Measurements from ENCODE around the gene KDM4C.

The KDM4C gene

GRCh38 chr9:7003861-7004260 is 246.1 kb downstream of the KDM4C start:
- Histone ChIP-seq H3K27ac (ENCODE audit: low read depth, low read length) (no peak overlapping the region), H3F3A (ENCODE audit: insufficient read depth) (no peaks in the 10 kb centered on the region), H3K9me2 (replicated peaks; ENCODE audit: insufficient read depth, low read length) (no peaks in the 10 kb centered on the region), H3K9ac (ENCODE audit: low read length) (no peak overlapping the region), H3K4me2 (ENCODE audit: low read depth, low read length, poor library complexity, severe bottlenecking) (no peak overlapping the region), H3K79me2 (ENCODE audit: insufficient read depth, low read length) (no peaks in the 10 kb centered on the region), H3K36me3 (ENCODE audit: low read length) (peaks cover 7% of the 10 kb centered on the region), H3K27me3 (ENCODE audit: low read length) (no peaks in the 10 kb centered on the region), H3K9me3 (ENCODE audit: insufficient read depth, low read length) (no peaks in the 10 kb centered on the region), H4K20me1 (ENCODE audit: low read depth, low read length) (no peaks in the 10 kb centered on the region), H3K4me3 (ENCODE audit: insufficient read depth, low read length, poor library complexity, severe bottlenecking) (no peak overlapping the region), H2AFZ (ENCODE audit: low read depth, low read length, severe bottlenecking) (no peak overlapping the region)
- TF ChIP-seq CTCF (IDR thresholded peaks at IDR 0.05; ENCODE audit: insufficient read depth, low read length, poor library complexity, severe bottlenecking): no peak
- no peak for TF ChIP-seq EZH2phosphoT487 (conservative IDR thresholded peaks at IDR 0.05; ENCODE audit: low read length)

- no peaks in the 10 kb centered on the region for H3K27me3 ChIP-seq (ENCODE audit: low read length)
- H4K20me1 ChIP-seq (ENCODE audit: low read depth, low read length): no peaks in the 10 kb centered on the region
- TF ChIP-seq EZH2phosphoT487 (conservative IDR thresholded peaks at IDR 0.05; ENCODE audit: low read length) (no peak), CTCF (IDR thresholded peaks at IDR 0.05; ENCODE audit: insufficient read depth, low read length, poor library complexity, severe bottlenecking) (no peak)
- H3K9me3 ChIP-seq (ENCODE audit: insufficient read depth, low read length): no peaks in the 10 kb centered on the region
- peaks cover 11% of the 10 kb centered on the region for H3K36me3 ChIP-seq (ENCODE audit: low read length)
- H2AFZ ChIP-seq (ENCODE audit: low read depth, low read length, severe bottlenecking): no peak overlapping the region
- no peak overlapping the region for H3K9ac ChIP-seq (ENCODE audit: low read length)
- no peaks in the 10 kb centered on the region for H3K79me2 ChIP-seq (ENCODE audit: insufficient read depth, low read length)
- H3F3A ChIP-seq (ENCODE audit: insufficient read depth): no peaks in the 10 kb centered on the region
- H3K4me3 ChIP-seq (ENCODE audit: insufficient read depth, low read length, poor library complexity, severe bottlenecking): no peak overlapping the region
- no peak overlapping the region for H3K27ac ChIP-seq (ENCODE audit: low read depth, low read length)
- no peaks in the 10 kb centered on the region for H3K9me2 ChIP-seq (replicated peaks; ENCODE audit: insufficient read depth, low read length)
- H3K4me2 ChIP-seq (ENCODE audit: low read depth, low read length, poor library complexity, severe bottlenecking): no peak overlapping the region
These were observed 248.6 kb downstream of the KDM4C start for GRCh38 chr9:7006417-7006816.

- H3K9me3 ChIP-seq (ENCODE audit: insufficient read depth, low read length): no peaks in the 10 kb centered on the region
- H3K4me2 ChIP-seq (ENCODE audit: low read depth, low read length, poor library complexity, severe bottlenecking): no peak overlapping the region
- H3K4me3 ChIP-seq (ENCODE audit: insufficient read depth, low read length, poor library complexity, severe bottlenecking): no peak overlapping the region
- H3K9ac ChIP-seq (ENCODE audit: low read length): no peak overlapping the region
- no peaks in the 10 kb centered on the region for H4K20me1 ChIP-seq (ENCODE audit: low read depth, low read length)
- no peak overlapping the region for H2AFZ ChIP-seq (ENCODE audit: low read depth, low read length, severe bottlenecking)
- H3K36me3 ChIP-seq (ENCODE audit: low read length): peaks cover 16% of the 10 kb centered on the region
- no peak for TF ChIP-seq CTCF (IDR thresholded peaks at IDR 0.05; ENCODE audit: insufficient read depth, low read length, poor library complexity, severe bottlenecking)
- no peak for TF ChIP-seq EZH2phosphoT487 (conservative IDR thresholded peaks at IDR 0.05; ENCODE audit: low read length)
- no peak overlapping the region for H3K27ac ChIP-seq (ENCODE audit: low read depth, low read length)
- no peaks in the 10 kb centered on the region for H3K27me3 ChIP-seq (ENCODE audit: low read length)
- H3K9me2 ChIP-seq (replicated peaks; ENCODE audit: insufficient read depth, low read length): no peaks in the 10 kb centered on the region
- H3K79me2 ChIP-seq (ENCODE audit: insufficient read depth, low read length): no peaks in the 10 kb centered on the region
- H3F3A ChIP-seq (ENCODE audit: insufficient read depth): no peaks in the 10 kb centered on the region; the same call in 1 of the 2 replicates
These were observed 250.6 kb downstream of the KDM4C start for GRCh38 chr9:7008411-7008810.

Data from SU-DHL-6 (cell line).